ENCODE measurements around the gene NATD1.

The NATD1 gene

GRCh38 chr17:21252796-21253645, at the start of gene NATD1:
Gene NATD1, minus strand, starts transcription at chr17:21253410. Its CDS starts 146 bp downstream, at chr17:21253264.
- Histone ChIP-seq H3K4me1 (ENCODE audit: control insufficient read depth in 1 of 2, insufficient read depth in 2 of 2, low read length in 2 of 2) (peaks cover 9 to 17% of the 10 kb centered on the region in 2 donors), H3K9ac (ENCODE audit: low read depth in 1 of 2, low read length in 2 of 2) (peak within 1 kb of the TSS; percentile 2 to 54), H3K27ac (ENCODE audit: low read depth, low read length) (peak within 1 kb of the TSS; percentile 10), H3K9me3 (ENCODE audit: control insufficient read depth in 1 of 2, low read length in 2 of 2) (no peaks in the 10 kb centered on the region), H3K36me3 (ENCODE audit: control insufficient read depth in 1 of 2, insufficient read depth in 2 of 2, low read length in 2 of 2) (no peaks in the 10 kb centered on the region), H3K27me3 (ENCODE audit: control insufficient read depth in 1 of 2, insufficient read depth in 2 of 2, low read length in 2 of 2) (no peaks in the 10 kb centered on the region), H3K4me3 (ENCODE audit: low read depth in 1 of 2, low read length in 2 of 2) (peak within 1 kb of the TSS; percentile 63 to 68)

GRCh38 chr17:21301593-21302550, 48.7 kb upstream of the NATD1 start:
- H3K27ac ChIP-seq (ENCODE audit: low read depth, low read length) = no peak overlapping the region
- H3K4me1 ChIP-seq (ENCODE audit: control insufficient read depth in 1 of 2, insufficient read depth in 2 of 2, low read length in 2 of 2) = no peaks in the 10 kb centered on the region
- peaks cover 2 to 4% of the 10 kb centered on the region in 2 donors for H3K9me3 ChIP-seq (ENCODE audit: control insufficient read depth in 1 of 2, low read length in 2 of 2)
- H3K36me3 ChIP-seq (ENCODE audit: control insufficient read depth in 1 of 2, insufficient read depth in 2 of 2, low read length in 2 of 2) = peaks cover 41 to 72% of the 10 kb centered on the region in 2 donors
- H3K27me3 ChIP-seq (ENCODE audit: control insufficient read depth in 1 of 2, insufficient read depth in 2 of 2, low read length in 2 of 2) = no peaks in the 10 kb centered on the region
- no peak overlapping the region for H3K9ac ChIP-seq (ENCODE audit: low read depth in 1 of 2, low read length in 2 of 2)
- no peak overlapping the region for H3K4me3 ChIP-seq (ENCODE audit: low read depth in 1 of 2, low read length in 2 of 2)

GRCh38 chr17:21300601-21301571, 47.7 kb upstream of the NATD1 start:
- Histone ChIP-seq H3K27ac (ENCODE audit: low read depth, low read length) (no peak overlapping the region), H3K9ac (ENCODE audit: low read depth in 1 of 2, low read length in 2 of 2) (no peak overlapping the region), H3K4me1 (ENCODE audit: control insufficient read depth in 1 of 2, insufficient read depth in 2 of 2, low read length in 2 of 2) (peaks cover 4 to 6% of the 10 kb centered on the region in 2 donors), H3K9me3 (ENCODE audit: control insufficient read depth in 1 of 2, low read length in 2 of 2) (peaks cover 2 to 4% of the 10 kb centered on the region in 2 donors), H3K36me3 (ENCODE audit: control insufficient read depth in 1 of 2, insufficient read depth in 2 of 2, low read length in 2 of 2) (peaks cover 41 to 71% of the 10 kb centered on the region in 2 donors), H3K4me3 (ENCODE audit: low read depth in 1 of 2, low read length in 2 of 2) (no peak overlapping the region), H3K27me3 (ENCODE audit: control insufficient read depth in 1 of 2, insufficient read depth in 2 of 2, low read length in 2 of 2) (no peaks in the 10 kb centered on the region)

- Histone ChIP-seq H3K36me3 (ENCODE audit: control insufficient read depth in 1 of 2, insufficient read depth in 2 of 2, low read length in 2 of 2) (peaks cover 41 to 71% of the 10 kb centered on the region in 2 donors), H3K4me3 (ENCODE audit: low read depth in 1 of 2, low read length in 2 of 2) (no peak overlapping the region), H3K27ac (ENCODE audit: low read depth, low read length) (no peak overlapping the region)
Measured at GRCh38 chr17:21299981-21300600, 46.9 kb upstream of the NATD1 start.

GRCh38 chr17:21298983-21299519, 45.8 kb upstream of the NATD1 start:
- Histone ChIP-seq H3K27ac (ENCODE audit: low read depth, low read length) (no peak overlapping the region), H3K4me1 (ENCODE audit: control insufficient read depth in 1 of 2, insufficient read depth in 2 of 2, low read length in 2 of 2) (peaks cover 8 to 22% of the 10 kb centered on the region in 2 donors), H3K9ac (ENCODE audit: low read depth in 1 of 2, low read length in 2 of 2) (no peak overlapping the region), H3K9me3 (ENCODE audit: control insufficient read depth in 1 of 2, low read length in 2 of 2) (peaks cover 2 to 4% of the 10 kb centered on the region in 2 donors), H3K27me3 (ENCODE audit: control insufficient read depth in 1 of 2, insufficient read depth in 2 of 2, low read length in 2 of 2) (no peaks in the 10 kb centered on the region), H3K4me3 (ENCODE audit: low read depth in 1 of 2, low read length in 2 of 2) (no peak overlapping the region), H3K36me3 (ENCODE audit: control insufficient read depth in 1 of 2, insufficient read depth in 2 of 2, low read length in 2 of 2) (peaks cover 39 to 62% of the 10 kb centered on the region in 2 donors)

More at GRCh38 chr17:21299981-21300600, 46.9 kb upstream of the NATD1 start:
- Histone ChIP-seq H3K27me3 (ENCODE audit: control insufficient read depth in 1 of 2, insufficient read depth in 2 of 2, low read length in 2 of 2) (no peaks in the 10 kb centered on the region), H3K4me1 (ENCODE audit: control insufficient read depth in 1 of 2, insufficient read depth in 2 of 2, low read length in 2 of 2) (peaks cover 8 to 12% of the 10 kb centered on the region in 2 donors), H3K9ac (ENCODE audit: low read depth in 1 of 2, low read length in 2 of 2) (no peak overlapping the region), H3K9me3 (ENCODE audit: control insufficient read depth in 1 of 2, low read length in 2 of 2) (peaks cover 2 to 4% of the 10 kb centered on the region in 2 donors)

- Histone ChIP-seq H3K27me3 (ENCODE audit: control insufficient read depth in 1 of 2, insufficient read depth in 2 of 2, low read length in 2 of 2) (no peaks in the 10 kb centered on the region), H3K9me3 (ENCODE audit: control insufficient read depth in 1 of 2, low read length in 2 of 2) (peaks cover 2 to 4% of the 10 kb centered on the region in 2 donors), H3K9ac (ENCODE audit: low read depth in 1 of 2, low read length in 2 of 2) (no peak overlapping the region), H3K4me1 (ENCODE audit: control insufficient read depth in 1 of 2, insufficient read depth in 2 of 2, low read length in 2 of 2) (peaks cover 8 to 25% of the 10 kb centered on the region in 2 donors), H3K27ac (ENCODE audit: low read depth, low read length) (no peak overlapping the region), H3K36me3 (ENCODE audit: control insufficient read depth in 1 of 2, insufficient read depth in 2 of 2, low read length in 2 of 2) (peaks cover 34 to 58% of the 10 kb centered on the region in 2 donors), H3K4me3 (ENCODE audit: low read depth in 1 of 2, low read length in 2 of 2) (no peak overlapping the region)
Measured at GRCh38 chr17:21298056-21298982, 45.1 kb upstream of the NATD1 start.

- H3K9me3 ChIP-seq (ENCODE audit: control insufficient read depth in 1 of 2, low read length in 2 of 2) = peaks cover 4 to 5% of the 10 kb centered on the region in 2 donors
- no peak overlapping the region for H3K4me3 ChIP-seq (ENCODE audit: low read depth in 1 of 2, low read length in 2 of 2)
- H3K36me3 ChIP-seq (ENCODE audit: control insufficient read depth in 1 of 2, insufficient read depth in 2 of 2, low read length in 2 of 2) = peaks cover 27 to 56% of the 10 kb centered on the region in 2 donors
- peaks cover 8 to 25% of the 10 kb centered on the region in 2 donors for H3K4me1 ChIP-seq (ENCODE audit: control insufficient read depth in 1 of 2, insufficient read depth in 2 of 2, low read length in 2 of 2)
- no peak overlapping the region for H3K9ac ChIP-seq (ENCODE audit: low read depth in 1 of 2, low read length in 2 of 2)
- no peaks in the 10 kb centered on the region for H3K27me3 ChIP-seq (ENCODE audit: control insufficient read depth in 1 of 2, insufficient read depth in 2 of 2, low read length in 2 of 2)
- no peak overlapping the region for H3K27ac ChIP-seq (ENCODE audit: low read depth, low read length)
Measured at GRCh38 chr17:21297597-21297996, 44.4 kb upstream of the NATD1 start.

- H3K4me1 ChIP-seq (ENCODE audit: control insufficient read depth in 1 of 2, insufficient read depth in 2 of 2, low read length in 2 of 2) = peaks cover 8 to 25% of the 10 kb centered on the region in 2 donors
- H3K27ac ChIP-seq (ENCODE audit: low read depth, low read length) = no peak overlapping the region
- H3K9ac ChIP-seq (ENCODE audit: low read depth in 1 of 2, low read length in 2 of 2) = no peak overlapping the region
Measured at GRCh38 chr17:21297026-21297520, 43.9 kb upstream of the NATD1 start.

More at GRCh38 chr17:21297026-21297520, 43.9 kb upstream of the NATD1 start:
- Histone ChIP-seq H3K9me3 (ENCODE audit: control insufficient read depth in 1 of 2, low read length in 2 of 2) (peaks cover 4 to 5% of the 10 kb centered on the region in 2 donors), H3K27me3 (ENCODE audit: control insufficient read depth in 1 of 2, insufficient read depth in 2 of 2, low read length in 2 of 2) (no peaks in the 10 kb centered on the region), H3K36me3 (ENCODE audit: control insufficient read depth in 1 of 2, insufficient read depth in 2 of 2, low read length in 2 of 2) (peaks cover 26 to 51% of the 10 kb centered on the region in 2 donors), H3K4me3 (ENCODE audit: low read depth in 1 of 2, low read length in 2 of 2) (no peak overlapping the region)
